Renal cortex interstitium (tissue), 11 donors: ENCODE measurements around the gene CSNK1G3. TPM values are rescaled to one million over a fixed set of nuclear protein-coding genes. Genes with fewer than 3 reads are reported as not detected.

Experiments used
- DNase-seq, 11 donors: peaks; one replicate each; pipeline ENCODE4 v3.0.0-alpha.2; 2013; ENCODE audit warnings: low read depth in 9 of 11, low spot score in 4 of 11; ENCODE audit errors: extremely low read depth in 1 of 11
- polyA plus RNA-seq, 3 donors: library from polyadenylated mRNA; unstranded; fragments of 120-200 nt; gene quantifications; one replicate each; pipeline ENCODE4 v1.2.1, GENCODE V29; 2013; ENCODE audit not compliant: insufficient read length in 3 of 3

The CSNK1G3 gene
- polyA plus RNA-seq, 3 donors, result 35.6 to 45.4 (median 39.5) TPM

GRCh38 chr5:123543438-123543837, 31.5 kb downstream of the CSNK1G3 start:
- DNase-seq, result no peak

DNA sequence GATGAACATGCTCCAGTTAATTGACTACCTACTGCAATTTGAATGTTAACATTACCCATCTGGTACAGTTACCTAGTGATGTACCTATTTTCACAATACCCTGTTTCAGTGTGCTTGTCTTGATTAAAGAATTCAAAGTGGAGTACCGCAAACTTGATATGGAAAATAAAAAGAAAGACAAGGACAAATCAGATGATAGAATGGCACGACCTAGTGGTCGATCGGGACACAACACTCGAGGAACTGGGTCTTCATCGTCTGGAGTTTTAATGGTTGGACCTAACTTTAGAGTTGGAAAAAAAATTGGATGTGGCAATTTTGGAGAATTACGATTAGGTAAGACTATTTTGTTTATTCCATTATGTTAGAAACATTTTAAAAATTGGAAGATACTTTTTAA, 33.5 kb downstream of the CSNK1G3 start:
- DNase-seq, result no peak

DNA sequence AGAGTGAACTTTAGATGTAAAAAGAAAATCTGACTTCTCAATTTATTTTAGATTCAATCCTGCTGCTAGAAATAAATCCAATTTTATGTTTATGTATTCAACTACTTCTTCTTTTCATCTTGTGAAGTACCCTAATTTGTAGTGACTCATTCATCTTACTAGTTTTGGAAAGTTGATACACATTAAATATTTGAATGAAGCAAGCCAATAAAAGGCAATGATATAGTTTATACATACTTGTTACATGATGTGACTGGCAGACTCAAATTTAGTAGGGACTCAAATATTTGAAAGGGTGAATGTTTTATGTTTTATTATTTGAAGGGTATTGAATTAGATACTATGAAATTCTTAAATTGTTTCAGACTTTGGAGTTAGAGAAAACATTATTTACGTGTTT, 34.7 kb downstream of the CSNK1G3 start:
- no peak for DNase-seq

DNA sequence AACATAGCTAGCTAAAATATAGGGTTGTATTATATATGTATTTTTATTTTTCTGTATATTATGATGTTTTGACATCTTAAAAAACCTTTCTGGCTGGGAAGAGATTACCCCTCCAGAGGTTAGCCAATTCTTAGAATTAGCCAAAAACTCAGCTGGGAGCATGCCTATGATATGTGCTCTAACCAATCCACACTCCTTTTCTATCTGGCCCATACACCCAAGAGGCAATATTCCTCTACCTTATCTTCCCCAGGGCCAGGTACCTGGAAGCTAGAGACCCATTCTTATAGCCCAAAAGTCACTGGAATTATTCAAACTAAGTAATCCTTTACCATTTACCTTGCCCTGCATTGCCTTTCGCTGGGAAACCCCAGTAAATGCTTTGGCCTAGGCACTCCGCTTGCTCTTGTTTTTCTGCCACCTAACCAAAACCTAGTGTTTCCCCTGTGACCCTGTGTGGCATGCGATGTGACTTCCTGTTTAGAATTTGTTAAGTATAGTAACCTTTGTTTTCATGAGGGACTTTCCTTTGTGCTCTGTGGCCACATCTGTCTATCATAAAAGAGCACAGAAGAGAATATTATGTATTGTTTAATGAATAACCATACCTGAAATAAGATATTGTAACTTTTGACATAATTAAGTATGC, 37.4 kb downstream of the CSNK1G3 start:
- DNase-seq, result no peak

- DNase-seq, result no peak
Measured at GRCh38 chr5:123554601-123555000, 42.6 kb downstream of the CSNK1G3 start.

GRCh38 chr5:123557907-123558306, 45.9 kb downstream of the CSNK1G3 start:
- DNase-seq, result no peak

DNA sequence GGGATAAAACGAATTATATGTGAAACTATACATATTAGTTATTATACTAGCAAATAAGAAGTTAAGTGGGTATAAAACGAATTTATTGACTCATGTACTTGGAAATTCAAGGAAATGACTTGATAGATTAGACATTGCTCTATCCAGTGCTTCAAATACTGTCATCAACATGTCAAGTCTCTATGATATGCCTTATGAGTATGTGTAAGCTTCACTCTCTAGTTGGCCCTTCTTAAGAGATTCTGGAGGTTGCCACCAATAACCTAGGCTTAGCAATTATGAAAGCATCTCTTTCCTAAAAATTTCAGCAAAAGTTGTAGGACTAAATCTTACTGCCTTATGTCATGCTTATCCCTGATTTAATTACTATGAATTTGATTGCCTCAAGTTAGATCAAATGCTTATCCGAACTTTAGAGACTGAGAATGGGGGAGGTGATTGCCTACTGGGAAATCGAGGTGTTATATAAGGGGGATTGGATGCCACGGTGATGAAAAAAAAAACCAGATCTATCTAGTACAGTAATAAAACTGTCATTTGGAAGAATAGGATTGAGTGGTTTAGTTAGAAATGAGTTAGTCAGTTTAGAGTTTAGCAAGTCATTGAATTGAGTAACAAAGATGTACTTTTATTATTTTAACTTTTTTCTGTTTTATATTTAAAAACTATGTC, 46.9 kb downstream of the CSNK1G3 start:
- no peak for DNase-seq

- no peak for DNase-seq
Measured at GRCh38 chr5:123559434-123559775, 47.4 kb downstream of the CSNK1G3 start.

DNA sequence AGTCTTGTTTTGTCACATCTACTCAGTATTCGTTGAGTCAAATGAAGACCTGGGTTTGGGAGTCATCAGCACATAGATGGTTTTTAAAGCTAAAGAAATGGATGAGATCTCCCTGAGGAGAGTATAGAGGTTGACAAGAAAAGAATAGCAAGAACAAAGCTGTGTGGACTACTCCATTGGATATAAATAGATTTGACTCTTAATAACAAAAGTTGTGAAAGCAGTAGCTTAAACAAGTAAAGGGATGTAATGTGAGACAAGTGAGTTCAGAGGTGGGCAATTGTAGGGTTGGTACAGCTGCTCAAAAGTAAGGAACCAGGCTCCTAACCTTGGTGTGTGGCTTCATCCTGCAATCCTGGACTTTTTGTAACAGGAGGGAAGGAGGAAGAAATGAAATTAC, 49.3 kb downstream of the CSNK1G3 start:
- DNase-seq, result no peak

GRCh38 chr5:123571927-123572326, 60.0 kb downstream of the CSNK1G3 start:
- DNase-seq, result no peak

DNA sequence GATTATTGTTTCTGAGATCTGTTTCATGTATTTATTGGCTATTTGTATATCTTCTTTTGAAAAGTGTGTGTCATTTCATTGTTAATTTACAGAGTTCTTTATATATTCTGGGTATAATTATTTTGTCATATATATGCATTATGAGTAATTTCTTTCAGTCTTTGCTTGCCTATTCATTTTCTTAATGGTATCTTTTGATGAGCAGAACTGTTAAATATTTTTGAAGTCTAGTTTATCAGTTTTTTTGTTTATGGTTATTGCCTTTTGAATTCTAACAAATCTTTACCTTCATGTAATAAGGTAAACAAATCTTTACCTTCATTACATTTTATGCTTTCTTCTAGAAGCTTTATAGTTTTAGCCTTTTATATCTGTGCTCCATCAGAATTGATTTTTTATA, 66.4 kb downstream of the CSNK1G3 start:
- no peak for DNase-seq

DNA sequence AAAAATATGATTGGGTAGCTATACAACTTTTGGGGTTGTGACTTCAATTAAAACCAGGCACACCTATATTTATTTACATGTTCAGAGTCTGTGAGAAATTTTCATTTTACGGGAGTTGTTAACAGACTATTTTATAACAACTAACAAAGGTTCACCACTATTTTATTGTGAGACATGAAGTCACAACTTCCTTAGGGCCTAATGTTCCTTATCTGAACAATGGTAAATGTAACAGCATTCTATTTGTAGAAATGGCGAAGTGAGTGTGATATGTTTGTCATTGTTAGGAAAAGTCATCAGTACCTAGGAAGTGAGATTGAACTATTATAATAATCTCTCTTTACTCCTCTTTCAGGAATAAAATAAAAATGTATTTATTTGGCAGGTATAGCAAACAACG, 67.4 kb downstream of the CSNK1G3 start:
- DNase-seq, result no peak

GRCh38 chr5:123582550-123583285, 70.7 kb downstream of the CSNK1G3 start:
- DNase-seq, result no peak

- no peak for DNase-seq
Measured at GRCh38 chr5:123585871-123586270, 73.9 kb downstream of the CSNK1G3 start.

DNA sequence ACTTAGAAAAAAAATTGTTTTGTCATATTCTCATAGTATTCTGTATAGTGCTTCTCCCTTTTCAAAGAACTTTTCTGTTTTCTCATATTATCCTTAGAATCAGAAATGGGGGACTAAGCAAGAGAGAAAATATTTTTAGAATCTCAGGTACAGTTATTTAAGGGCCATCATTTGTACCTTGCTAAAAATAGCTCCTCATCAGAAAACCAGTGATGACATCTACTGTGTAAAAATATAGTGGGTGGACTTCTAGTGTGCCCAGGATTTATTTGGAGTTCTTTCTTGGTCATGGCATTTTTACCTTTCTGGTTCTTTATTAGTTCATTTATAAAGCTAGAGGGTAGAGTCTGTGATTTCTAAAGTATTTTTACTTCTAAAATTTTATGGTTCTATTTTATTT, 82.5 kb downstream of the CSNK1G3 start:
- no peak for DNase-seq

GRCh38 chr5:123597018-123597417, 85.0 kb downstream of the CSNK1G3 start:
- DNase-seq, result no peak

- no peak for DNase-seq
Measured at GRCh38 chr5:123598028-123598689, 86.2 kb downstream of the CSNK1G3 start.

- no peak for DNase-seq
Measured at GRCh38 chr5:123599171-123599570, 87.2 kb downstream of the CSNK1G3 start.

- no peak for DNase-seq
Measured at GRCh38 chr5:123601610-123602009, 89.6 kb downstream of the CSNK1G3 start.

- no peak for DNase-seq
Measured at GRCh38 chr5:123605822-123606221, 93.8 kb downstream of the CSNK1G3 start.
